CD14-positive monocyte (primary cell): ENCODE measurements around the gene ERP27. TPM values are rescaled to one million over a fixed set of nuclear protein-coding genes. Genes with fewer than 3 reads are reported as not detected.

ENCODE experiments used
- DNase-seq, 3 donors: peaks; one replicate each; pipeline ENCODE4 v3.0.0-alpha.2; 2011 to 2022
- H2AFZ ChIP-seq: 2 replicates; pipeline ENCODE4 v1.6.0; 2012; ENCODE audit warnings: mild to moderate bottlenecking, low read depth, low read length, inconsistent platforms; ENCODE audit not compliant: insufficient read depth, poor library complexity, severe bottlenecking
- H3K27ac ChIP-seq, 2 donors: 1 replicate in 1 of 2; 2 replicates in 1 of 2; pipeline ENCODE4 v1.5.1; 2012 to 2013; ENCODE audit warnings: low read length in 2 of 2, control low read depth in 1 of 2, inconsistent platforms in 1 of 2, low read depth in 1 of 2, mild to moderate bottlenecking in 1 of 2
- H3K27me3 ChIP-seq, 2 donors: one replicate each; pipeline versions ENCODE4 v1.6.0 to v1.6.1; 2011 to 2013; ENCODE audit warnings: low read length in 2 of 2; ENCODE audit not compliant: control insufficient read depth in 2 of 2, insufficient read depth in 2 of 2
- H3K36me3 ChIP-seq, 2 donors: replicated peaks in 1 of 2; 1 replicate in 1 of 2; 2 replicates in 1 of 2; pipeline versions ENCODE4 v1.5.1 to v1.6.1; 2012 to 2013; ENCODE audit warnings: low read length in 2 of 2, control low read depth in 1 of 2, inconsistent platforms in 1 of 2, mild to moderate bottlenecking in 1 of 2; ENCODE audit not compliant: insufficient read depth in 2 of 2, control insufficient read depth in 1 of 2
- H3K4me1 ChIP-seq, 2 donors: 1 replicate in 1 of 2; 2 replicates in 1 of 2; pipeline versions ENCODE4 v1.5.1 to v1.6.1; 2012 to 2013; ENCODE audit warnings: low read length in 2 of 2, control low read depth in 1 of 2, inconsistent platforms in 1 of 2, mild to moderate bottlenecking in 1 of 2, moderate library complexity in 1 of 2; ENCODE audit not compliant: insufficient read depth in 2 of 2, control insufficient read depth in 1 of 2
- H3K4me2 ChIP-seq: replicated peaks from 2 replicates; pipeline ENCODE3; 2012; ENCODE audit warnings: low read length, moderate library complexity, mild to moderate bottlenecking; ENCODE audit not compliant: poor library complexity, severe bottlenecking; ENCODE audit errors: extremely low read depth
- H3K4me3 ChIP-seq, 3 experiments: fragments of 200-600 bp in 1 of 3; sonication (generic) in 1 of 3; replicated peaks in 1 of 3; 1 replicate in 2 of 3; 2 replicates in 1 of 3; pipeline ENCODE4 v1.5.1; 2011 to 2013; ENCODE audit warnings: low read length in 3 of 3, mild to moderate bottlenecking in 3 of 3, control low read depth in 2 of 3, low read depth in 2 of 3, inconsistent platforms in 1 of 3, moderate library complexity in 1 of 3
- H3K79me2 ChIP-seq: 2 replicates; pipeline ENCODE4 v1.6.0; 2012; ENCODE audit warnings: mild to moderate bottlenecking, control low read depth, inconsistent platforms, low read length, moderate library complexity; ENCODE audit not compliant: insufficient read depth
- H3K9ac ChIP-seq: 2 replicates; pipeline ENCODE4 v1.6.0; 2017; ENCODE audit warnings: low read length, mild to moderate bottlenecking; ENCODE audit not compliant: insufficient read depth, poor library complexity, severe bottlenecking
- H3K9me3 ChIP-seq, 2 donors: replicated peaks in 1 of 2; 1 replicate in 1 of 2; 2 replicates in 1 of 2; pipeline versions ENCODE4 v1.5.1 to v1.6.1; 2012 to 2013; ENCODE audit warnings: low read length in 2 of 2, control low read depth in 1 of 2; ENCODE audit not compliant: control insufficient read depth in 1 of 2, insufficient read depth in 1 of 2
- H4K20me1 ChIP-seq: 2 replicates; pipeline ENCODE4 v1.6.0; 2012; ENCODE audit warnings: mild to moderate bottlenecking, low read length, control low read depth, moderate library complexity; ENCODE audit not compliant: insufficient read depth
- H3K27ac Mint-ChIP-seq, 7 donors: one replicate each; pipeline ENCODE4 v1.8.0; 2020; ENCODE audit warnings: mild to moderate bottlenecking in 7 of 7, mixed read lengths in 7 of 7, moderate library complexity in 6 of 7, inconsistent platforms in 2 of 7
- H3K27me3 Mint-ChIP-seq, 3 donors: one replicate each; pipeline ENCODE4 v1.8.0; 2021 to 2022; ENCODE audit warnings: low read depth in 3 of 3, mild to moderate bottlenecking in 3 of 3, mixed read lengths in 3 of 3, moderate library complexity in 3 of 3, inconsistent platforms in 1 of 3
- H3K36me3 Mint-ChIP-seq, 2 donors: one replicate each; pipeline ENCODE4 v1.8.0; 2020; ENCODE audit warnings: mixed read lengths in 2 of 2, inconsistent platforms in 1 of 2, mild to moderate bottlenecking in 1 of 2
- H3K4me1 Mint-ChIP-seq: one replicate; pipeline ENCODE4 v1.8.0; 2020; ENCODE audit warnings: mild to moderate bottlenecking, mixed read lengths
- H3K4me3 Mint-ChIP-seq, 2 donors: one replicate each; pipeline ENCODE4 v1.8.0; 2020; ENCODE audit warnings: mild to moderate bottlenecking in 2 of 2, mixed read lengths in 2 of 2, moderate library complexity in 1 of 2
- H3K9me3 Mint-ChIP-seq, 7 donors: one replicate each; pipeline ENCODE4 v1.8.0; 2020 to 2022; ENCODE audit warnings: mixed read lengths in 7 of 7, mild to moderate bottlenecking in 6 of 7, moderate library complexity in 6 of 7, inconsistent platforms in 2 of 7
- CTCF ChIP-seq: fragments of 200-600 bp; IDR thresholded peaks from one replicate; pipeline ENCODE4 v1.8.0; 2022; ENCODE audit warnings: antibody characterized with exemption, mild to moderate bottlenecking
- WGBS: methylation state at CpG from one replicate; pipeline ENCODE4 v1.1.5; 2013; ENCODE audit warnings: missing lambda C conversion rate; ENCODE audit not compliant: insufficient coverage; 5-methylcytosine and 5-hydroxymethylcytosine counted together
- intact Hi-C, 2 donors: fragments of 100-400 bp; cut with micrococcal nuclease; formaldehyde crosslinking; loops; one replicate each; pipeline versions ENCODE4 v1.15.0 to v1.15.1; 2023
- polyA plus RNA-seq, 3 donors: library from polyadenylated mRNA; depleted of rRNA in 1 of 3; unstranded in 2 of 3; stranded (reverse) in 1 of 3; fragments of 300-500 nt in 2 of 3; fragments of >200 nt in 1 of 3; fragmentation: Illumina TruSeq in 2 of 3; gene quantifications; 1 replicate in 2 of 3; 2 replicates in 1 of 3; pipeline ENCODE4 v1.2.3, GENCODE V29; 2012 to 2021

ERP27 gene
- polyA plus RNA-seq, 3 donors, result 2.5 to 7.2 (median 2.5) TPM

- no peaks in the 10 kb centered on the region for H3K36me3 Mint-ChIP-seq
- H3K9me3 ChIP-seq, result no peaks in the 10 kb centered on the region
- peak overlapping the region in 2 of 7 donors; percentile 8 to 95 for H3K27ac Mint-ChIP-seq
- no peaks in the 10 kb centered on the region for H3K27me3 ChIP-seq
- no peak for TF ChIP-seq CTCF
- peaks cover 11% of the 10 kb centered on the region for H3K79me2 ChIP-seq
- H3K27ac ChIP-seq, result peak overlapping the region in 1 of 2 donors; percentile 4
- no peak overlapping the region for H3K4me2 ChIP-seq
- intact Hi-C loops, result no loop called here
- H3K36me3 ChIP-seq, result no peaks in the 10 kb centered on the region
- H3K9me3 Mint-ChIP-seq, result no peaks in the 10 kb centered on the region
- no peak overlapping the region for H3K9ac ChIP-seq
- no peak overlapping the region for H3K4me3 Mint-ChIP-seq
- H3K4me1 Mint-ChIP-seq, result peaks cover 78% of the 10 kb centered on the region
- H4K20me1 ChIP-seq, result no peaks in the 10 kb centered on the region
- no peak overlapping the region for H2AFZ ChIP-seq
- peaks cover 79 to 81% of the 10 kb centered on the region in 2 donors for H3K4me1 ChIP-seq
- DNase-seq, result no peak
- H3K4me3 ChIP-seq, result no peak overlapping the region
- no peaks in the 10 kb centered on the region for H3K27me3 Mint-ChIP-seq
Observed at GRCh38 chr12:14979468-14979867, 41.1 kb upstream of the ERP27 start.

- peaks cover 65 to 68% of the 10 kb centered on the region in 2 donors for H3K4me1 ChIP-seq
- Mint-ChIP-seq H3K4me3 (no peak overlapping the region), H3K36me3 (no peaks in the 10 kb centered on the region), H3K4me1 (peaks cover 70% of the 10 kb centered on the region), H3K27me3 (no peaks in the 10 kb centered on the region), H3K27ac (peak overlapping the region; percentile 81 to 94 (median 89)), H3K9me3 (no peaks in the 10 kb centered on the region)
- no peak for TF ChIP-seq CTCF
- no peaks in the 10 kb centered on the region for H3K36me3 ChIP-seq
- no peak overlapping the region for H3K4me2 ChIP-seq
- H3K9me3 ChIP-seq, result no peaks in the 10 kb centered on the region
- H3K27ac ChIP-seq, result peak overlapping the region; percentile 67 to 82
- H3K4me3 ChIP-seq, result no peak overlapping the region
- peaks cover 4% of the 10 kb centered on the region for H3K79me2 ChIP-seq
- WGBS, result 100% methylated on average over 1 of the region's 3 CpGs
- H3K27me3 ChIP-seq, result no peaks in the 10 kb centered on the region
- no peak overlapping the region for H3K9ac ChIP-seq
- DNase-seq, result peak in 2 of 3 donors; percentile 50 to 55
- intact Hi-C loops, result no loop called here
- H4K20me1 ChIP-seq, result no peaks in the 10 kb centered on the region
- H2AFZ ChIP-seq, result no peak overlapping the region
Observed at GRCh38 chr12:14976658-14977057, 38.3 kb upstream of the ERP27 start.
